GM21515 (cell line): Measurements from ENCODE around the gene PLXNB2.

Experiments used
- ATAC-seq: cut with Tn5 transposase; IDR thresholded peaks from one replicate; pipeline ENCODE4 v1.9.1; 2021; ENCODE audit not compliant: unreplicated experiment

PLXNB2 gene

DNA sequence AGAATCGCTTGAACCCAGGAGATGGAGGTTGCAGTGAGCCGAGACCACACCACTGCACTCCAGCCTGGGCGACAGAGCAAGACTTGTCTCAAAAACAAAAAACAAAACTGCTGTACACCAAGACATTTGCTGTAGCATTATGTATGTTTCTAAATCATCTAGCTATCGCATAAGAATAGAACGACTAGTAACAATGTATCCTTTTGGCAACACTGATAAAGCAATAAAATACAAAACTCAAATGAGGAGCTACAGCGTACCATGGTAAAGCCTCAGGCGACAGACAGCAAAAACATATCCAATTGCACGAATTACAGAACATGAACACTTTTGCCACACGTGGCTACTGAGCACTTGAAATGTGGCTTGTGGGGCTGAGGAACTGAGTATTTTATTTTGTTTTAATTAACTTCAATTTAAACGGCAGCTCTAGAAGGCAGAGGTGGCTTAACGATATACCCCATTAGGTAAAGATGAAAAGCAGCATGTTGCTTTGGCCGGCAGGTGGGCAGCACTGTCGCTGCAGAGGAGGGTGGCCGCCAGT is 65.0 kb downstream of the PLXNB2 start:
- no peak for ATAC-seq

DNA sequence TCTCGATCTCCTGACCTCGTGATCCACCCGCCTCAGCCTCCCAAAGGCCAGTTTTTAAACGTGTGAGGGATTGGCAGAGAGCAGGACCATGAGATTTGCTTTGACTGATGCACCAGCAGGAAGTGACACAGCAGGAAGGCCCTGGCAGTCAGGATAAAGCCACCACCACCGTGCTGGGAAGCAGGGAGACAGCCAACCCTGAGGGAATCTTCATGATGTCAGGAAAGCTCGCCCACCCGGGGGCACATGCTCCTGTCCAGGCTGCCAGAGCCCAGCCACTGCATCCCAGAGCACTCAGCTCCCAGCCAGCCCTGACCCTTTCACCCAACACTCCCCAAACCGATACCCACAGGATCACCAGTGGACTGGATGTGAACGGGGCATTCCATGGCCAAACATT is 68.7 kb downstream of the PLXNB2 start:
- no peak for ATAC-seq

DNA sequence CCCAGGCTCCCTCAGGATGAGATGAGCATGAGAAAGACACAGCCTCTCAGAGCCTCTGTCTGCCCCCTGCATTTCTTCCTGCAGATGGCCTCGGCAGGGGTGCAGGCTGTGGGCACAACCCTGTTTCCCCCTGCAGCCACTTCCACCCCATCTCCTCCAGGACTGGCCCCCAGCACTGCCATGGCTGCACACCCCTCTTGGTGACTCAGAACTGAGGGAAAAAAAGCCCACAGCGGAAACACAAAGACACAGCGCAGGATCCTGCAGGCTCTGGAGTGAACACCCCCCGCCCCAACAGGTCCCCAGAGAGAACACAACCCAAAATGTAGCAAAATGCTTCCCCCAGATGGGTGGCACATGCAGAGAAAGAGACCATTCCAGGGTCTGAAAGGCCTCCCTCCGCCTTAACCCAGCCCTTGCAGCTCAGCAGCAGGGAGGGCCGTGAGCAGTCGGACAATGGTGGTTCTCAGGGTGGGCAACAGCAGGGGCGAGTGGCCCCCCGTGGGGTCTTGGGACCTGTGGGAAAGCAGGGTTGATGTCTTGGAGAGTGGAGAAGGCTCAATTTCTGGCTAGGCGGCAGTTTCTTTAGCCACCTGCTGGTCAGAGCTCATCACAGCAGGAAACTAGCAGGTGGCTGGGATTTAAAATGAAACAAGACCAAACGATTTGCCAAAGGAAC is 70.6 kb downstream of the PLXNB2 start:
- ATAC-seq = no peak

DNA sequence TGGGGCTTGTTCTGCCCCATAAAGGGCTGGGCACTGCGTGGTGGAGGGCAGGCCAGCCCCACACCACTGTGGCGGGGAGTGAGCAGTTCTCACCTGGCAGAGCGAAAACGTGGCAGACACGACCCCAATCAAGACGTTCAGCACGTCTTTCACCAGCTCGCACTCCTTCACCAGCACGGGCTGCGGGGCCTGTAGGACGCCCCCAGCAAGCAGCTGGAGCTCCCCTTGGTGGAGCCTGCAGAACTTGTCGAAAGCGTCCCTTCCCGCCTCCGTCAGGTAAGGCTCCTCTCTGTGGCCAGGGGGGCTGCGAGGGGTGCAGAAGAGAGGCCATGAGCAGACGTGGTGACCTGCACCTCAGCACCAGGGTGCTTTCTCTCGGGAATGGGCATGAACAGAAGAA is 74.2 kb downstream of the PLXNB2 start:
- ATAC-seq = no peak

DNA sequence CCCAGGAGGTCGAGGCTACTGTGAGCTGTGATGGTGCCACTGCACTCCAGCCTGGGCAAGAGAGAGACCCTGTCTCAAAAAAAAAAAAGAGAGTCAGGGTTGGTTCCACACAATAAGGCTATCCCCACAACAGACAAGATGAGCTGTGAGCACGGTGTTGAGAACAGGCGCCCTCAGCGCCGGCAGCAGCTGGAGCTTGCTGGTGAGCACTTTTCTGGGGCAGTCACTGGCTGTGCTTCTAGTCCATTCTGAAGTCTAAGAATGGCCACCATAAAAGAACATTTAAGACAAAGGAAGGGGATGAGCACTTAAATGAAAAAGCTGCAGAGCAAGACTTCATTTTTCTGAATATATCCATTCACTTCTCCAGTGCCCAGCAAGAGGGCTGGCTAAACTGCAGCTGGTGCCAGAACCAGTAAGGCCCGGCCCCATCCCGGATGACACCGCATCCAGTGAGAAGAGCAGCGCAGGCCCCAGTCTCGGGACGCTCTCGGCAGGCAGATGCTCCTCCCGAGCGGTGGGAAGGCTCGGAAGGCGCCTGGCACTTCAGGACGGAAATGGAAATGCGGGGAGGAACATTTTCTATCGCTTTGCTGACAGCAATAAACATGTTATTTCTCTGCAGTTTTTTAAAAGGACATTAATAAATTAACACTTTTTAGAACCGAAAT is 74.8 kb downstream of the PLXNB2 start:
- no peak for ATAC-seq

DNA sequence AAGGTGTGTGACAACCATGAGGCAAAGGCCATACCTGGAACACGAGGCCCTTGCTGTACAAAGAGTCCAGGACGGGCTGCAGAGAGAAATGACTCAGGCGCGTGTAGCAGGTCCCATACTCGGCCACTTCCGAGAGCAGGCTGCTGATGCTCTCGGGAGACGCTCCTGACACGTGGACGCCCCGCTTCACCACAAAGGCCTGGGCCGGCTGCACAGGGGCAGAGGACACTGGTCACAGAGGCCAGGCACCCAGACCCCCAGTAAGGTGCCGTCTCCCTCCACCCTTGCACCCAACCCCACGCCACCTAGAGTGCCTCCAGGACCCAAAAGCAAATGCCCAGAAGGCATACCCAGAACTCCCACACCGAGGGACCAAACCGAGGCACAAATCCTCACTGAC is 78.1 kb downstream of the PLXNB2 start:
- no peak for ATAC-seq

DNA sequence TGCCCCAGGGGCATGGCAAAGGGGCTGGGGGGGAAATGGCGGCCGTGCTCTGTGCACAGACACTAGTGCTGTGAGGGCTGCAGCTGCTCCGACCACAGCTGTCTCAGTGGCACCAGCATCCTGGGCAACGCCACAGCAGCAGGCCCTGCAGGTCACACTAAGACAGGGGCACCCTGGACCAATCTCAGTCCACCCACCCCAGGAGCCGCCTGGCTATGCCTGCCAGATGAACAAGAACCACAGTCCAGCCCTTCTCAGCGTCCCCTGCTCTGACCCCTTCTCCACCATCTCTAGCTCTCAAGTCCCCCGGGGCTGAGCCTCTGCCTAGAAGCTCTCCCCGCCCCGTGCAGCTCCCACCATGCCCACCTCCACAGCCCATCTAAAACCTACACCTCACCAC is 79.1 kb downstream of the PLXNB2 start:
- ATAC-seq = no peak

DNA sequence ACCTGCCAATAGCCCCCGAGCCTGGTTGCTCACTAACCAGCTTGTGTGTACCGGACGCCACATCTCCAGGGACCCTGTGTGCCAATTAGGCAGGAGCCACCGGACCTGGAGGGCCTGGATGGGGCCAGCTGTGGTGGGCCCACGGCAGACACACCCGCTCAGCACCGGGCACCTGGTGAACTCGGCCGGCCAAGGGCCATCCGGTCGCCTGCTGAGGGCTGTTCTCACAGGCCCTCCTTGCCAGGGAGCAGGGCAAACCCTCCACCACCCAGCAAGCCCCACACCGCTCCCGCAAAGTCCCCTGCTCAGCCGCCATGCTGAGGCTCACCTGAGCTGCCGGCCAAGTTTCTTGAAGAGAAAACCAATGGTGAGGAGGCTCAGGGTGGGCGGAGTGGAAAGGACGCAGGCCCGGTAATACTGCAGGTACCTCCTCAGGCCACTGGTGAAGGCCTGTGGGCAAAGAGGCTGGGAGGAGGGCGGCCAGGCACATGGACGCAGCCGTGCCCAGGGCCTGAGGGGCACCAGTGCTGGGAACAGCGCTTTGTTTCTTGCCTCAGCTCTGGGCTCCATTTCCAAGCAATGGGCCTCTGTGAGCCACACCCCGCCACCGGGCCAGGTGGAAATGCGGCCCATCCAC is 79.7 kb downstream of the PLXNB2 start:
- no peak for ATAC-seq

DNA sequence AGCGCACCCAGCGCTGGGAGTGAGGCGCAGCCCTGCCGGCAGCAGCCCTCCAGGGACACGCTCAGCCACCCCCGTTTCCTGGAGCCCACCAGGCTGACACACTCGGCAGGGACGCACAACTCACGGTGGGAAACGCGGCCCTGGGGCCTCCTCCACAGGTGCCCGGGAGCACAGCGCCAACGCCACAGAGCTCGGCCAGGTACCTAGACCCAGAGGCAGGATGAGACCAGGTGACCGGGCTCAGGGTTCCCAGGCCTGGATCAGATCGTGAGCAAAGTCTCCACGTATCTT is 80.6 kb downstream of the PLXNB2 start:
- ATAC-seq = no peak

DNA sequence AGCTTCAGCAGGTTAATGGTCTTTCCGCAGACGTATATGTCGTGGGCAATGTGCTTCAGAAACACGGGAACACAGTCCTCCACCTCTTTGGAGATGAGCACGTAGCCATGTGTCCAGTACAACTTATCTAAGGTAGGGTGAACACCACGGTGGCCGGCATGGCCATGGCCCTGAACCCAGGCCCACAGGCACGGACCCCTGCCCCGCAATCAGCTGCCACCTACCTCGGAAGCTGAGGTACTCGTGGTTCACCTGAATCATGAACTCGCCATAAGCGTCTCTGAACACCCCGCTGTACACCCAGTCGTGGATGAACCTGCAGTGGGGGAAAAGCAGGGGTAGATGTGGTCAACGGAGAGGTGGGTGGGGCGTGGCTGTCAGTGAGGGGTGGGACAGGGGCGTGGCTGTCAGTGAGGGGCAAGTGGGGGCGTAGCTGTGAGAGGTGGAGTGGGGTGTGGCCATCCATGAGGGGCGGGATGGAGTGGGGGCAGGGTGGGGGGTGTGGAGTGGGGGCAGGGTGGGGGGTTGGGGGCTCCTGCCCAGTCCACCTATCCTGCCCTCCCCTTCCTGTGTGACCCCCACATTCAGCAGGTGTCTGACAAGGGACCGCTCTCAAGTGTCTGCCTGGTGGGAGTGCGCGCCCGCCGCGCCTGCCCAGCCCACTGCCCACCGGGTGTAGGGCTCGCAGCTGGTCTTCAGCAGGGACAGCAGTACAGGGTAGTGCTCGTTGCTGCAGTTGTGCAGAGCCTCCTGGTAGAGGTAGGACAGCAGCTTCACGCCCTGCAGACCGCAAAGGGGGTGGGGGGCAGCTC is 81.2 kb downstream of the PLXNB2 start:
- no peak for ATAC-seq

DNA sequence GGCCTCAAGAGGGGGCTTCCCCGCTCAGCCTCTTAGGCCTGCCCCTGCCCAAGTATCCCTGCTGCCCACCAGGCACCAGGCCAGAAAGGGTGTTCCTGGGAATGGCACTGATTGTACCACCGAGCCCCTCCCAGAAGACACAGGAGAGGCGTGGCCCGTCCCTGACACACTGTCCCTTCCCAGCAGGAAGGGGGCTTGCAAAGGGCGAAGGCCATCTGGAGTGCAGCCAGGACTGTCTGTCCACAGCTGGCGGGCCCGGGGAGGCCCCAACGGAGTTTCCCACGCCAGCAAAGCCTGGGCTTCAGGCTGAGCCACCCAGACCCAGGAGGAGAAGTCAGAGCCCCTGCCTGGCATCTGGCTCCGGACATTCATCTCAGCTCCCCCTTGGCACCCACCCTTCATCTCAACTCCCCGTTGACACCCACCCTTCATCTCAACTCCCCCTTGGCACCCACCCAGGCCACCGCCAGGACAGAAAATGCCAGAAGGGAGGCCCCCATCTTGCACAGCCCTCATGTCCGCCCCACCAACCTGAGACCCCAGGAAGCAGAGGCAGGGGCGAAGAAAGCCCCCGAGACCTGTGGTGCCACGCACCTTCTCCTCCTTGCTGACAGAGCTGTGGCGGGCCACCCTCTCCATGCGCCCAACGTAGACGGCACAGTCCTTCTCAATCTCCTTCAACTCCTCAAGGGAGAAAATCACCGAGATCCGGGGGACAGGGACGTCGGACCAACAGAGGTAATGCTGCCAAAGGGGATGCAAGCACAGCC is 82.1 kb downstream of the PLXNB2 start:
- ATAC-seq = no peak
